Loucy (cell line): ENCODE measurements around the gene EPAS1.

ENCODE experiments used
- CTCF ChIP-seq: fragments of 200-600 bp; sonication (generic); conservative IDR thresholded peaks from 2 replicates; pipeline ENCODE4 v1.5.1; 2014; ENCODE audit warnings: mild to moderate bottlenecking, antibody characterized with exemption, low read length
- EZH2phosphoT487 ChIP-seq: fragments of 200-600 bp; IDR thresholded peaks from 2 replicates; pipeline ENCODE4 v1.6.1; 2018; ENCODE audit warnings: antibody characterized with exemption, mild to moderate bottlenecking, moderate library complexity, borderline replicate concordance

GRCh38 chr2:46362667-46363012 lies 65.4 kb downstream of the EPAS1 start:
- TF ChIP-seq CTCF (no peak), EZH2phosphoT487 (no peak)
